Endodermal cell (in vitro differentiated cells): ENCODE results near the gene ADORA3. TPM values are rescaled to one million over a fixed set of nuclear protein-coding genes. Genes with fewer than 3 reads are reported as not detected.

Source experiments
- DNase-seq: peaks from one replicate; pipeline ENCODE4 v3.0.0-alpha.2; 2017
- H3K27ac ChIP-seq: 2 replicates; pipeline ENCODE4 v1.5.1; 2013; ENCODE audit warnings: mild to moderate bottlenecking, low read depth, low read length, moderate library complexity
- H3K27me3 ChIP-seq: 2 replicates; pipeline ENCODE4 v1.6.1; 2013; ENCODE audit warnings: mild to moderate bottlenecking, low read length, moderate library complexity; ENCODE audit not compliant: insufficient read depth, control insufficient read depth, poor library complexity, severe bottlenecking
- H3K36me3 ChIP-seq: 2 replicates; pipeline ENCODE4 v1.7.0; 2013; ENCODE audit warnings: mild to moderate bottlenecking, low read length, moderate library complexity; ENCODE audit not compliant: control insufficient read depth, insufficient read depth
- H3K4me1 ChIP-seq: one replicate; pipeline ENCODE4 v1.7.0; 2013; ENCODE audit warnings: low read length; ENCODE audit not compliant: control insufficient read depth, insufficient read depth
- H3K4me3 ChIP-seq: 2 replicates; pipeline ENCODE4 v1.5.1; 2013; ENCODE audit warnings: mild to moderate bottlenecking, low read length, moderate library complexity
- H3K9ac ChIP-seq: 2 replicates; pipeline ENCODE4 v1.6.1; 2013; ENCODE audit warnings: mild to moderate bottlenecking, low read length, moderate library complexity; ENCODE audit not compliant: poor library complexity, severe bottlenecking; ENCODE audit errors: extremely low read depth
- H3K9me3 ChIP-seq: 2 replicates; pipeline ENCODE4 v1.6.1; 2013; ENCODE audit warnings: mild to moderate bottlenecking, low read length, moderate library complexity; ENCODE audit not compliant: control insufficient read depth
- H3K27ac Mint-ChIP-seq: 2 replicates; pipeline ENCODE4 v1.8.0; 2020; ENCODE audit warnings: mixed read lengths
- H3K27me3 Mint-ChIP-seq: 2 replicates; pipeline ENCODE4 v1.8.0; 2021; ENCODE audit warnings: mild to moderate bottlenecking, mixed read lengths; ENCODE audit not compliant: insufficient read depth
- H3K36me3 Mint-ChIP-seq: 2 replicates; pipeline ENCODE4 v1.8.0; 2020; ENCODE audit warnings: low read depth, mixed read lengths
- H3K4me1 Mint-ChIP-seq: 2 replicates; pipeline ENCODE4 v1.8.0; 2020; ENCODE audit warnings: mixed read lengths
- H3K4me3 Mint-ChIP-seq: 2 replicates; pipeline ENCODE4 v1.8.0; 2020; ENCODE audit warnings: mild to moderate bottlenecking, moderate library complexity, mixed read lengths
- H3K9me3 Mint-ChIP-seq: 2 replicates; pipeline ENCODE4 v1.8.0; 2020; ENCODE audit warnings: mild to moderate bottlenecking, mixed read lengths
- CTCF ChIP-seq: fragments of 200-600 bp; sonication (generic); conservative IDR thresholded peaks from 2 replicates; pipeline ENCODE4 v1.5.0; 2021; ENCODE audit warnings: antibody characterized with exemption, mild to moderate bottlenecking
- WGBS, 2 experiments: methylation state at CpG; one replicate each; pipeline versions ENCODE4 v1.1.5 to v1.1.7; 2013; ENCODE audit warnings: missing lambda C conversion rate in 2 of 2, mixed read lengths in 1 of 2; ENCODE audit not compliant: insufficient coverage in 1 of 2, insufficient read length in 1 of 2; 5-methylcytosine and 5-hydroxymethylcytosine counted together
- total RNA-seq, 2 donors: library from RNA; stranded (reverse); fragmentation: NEBNext Ultra II Directional in 1 of 2; extraction: Animal tissue kit (Norgen Biotek cat#: 25700) in 1 of 2; gene quantifications; 2 replicates in 1 of 2; 3 replicates in 1 of 2; pipeline ENCODE4 v1.2.1, GENCODE V29; 2021

ADORA3 gene
- total RNA-seq, 2 donors from 2014 or later, result not detected

- Mint-ChIP-seq H3K36me3 (no peaks in the 10 kb centered on the region), H3K4me3 (peak overlapping the region; percentile 36), H3K4me1 (peaks cover 8% of the 10 kb centered on the region), H3K27me3 (peaks cover 29% of the 10 kb centered on the region), H3K27ac (no peak overlapping the region), H3K9me3 (no peaks in the 10 kb centered on the region)
- DNase-seq, result peak; percentile 79
- Histone ChIP-seq H3K4me3 (no peak overlapping the region), H3K36me3 (no peaks in the 10 kb centered on the region), H3K4me1 (peaks cover 3% of the 10 kb centered on the region), H3K27ac (no peak overlapping the region), H3K27me3 (peaks cover 7% of the 10 kb centered on the region), H3K9ac (no peak overlapping the region), H3K9me3 (no peaks in the 10 kb centered on the region)
- peak; percentile 68 for TF ChIP-seq CTCF
- WGBS, 2 experiments, result 86 to 88% methylated on average over 7 to 13 of the region's 13 CpGs
Observed at GRCh38 chr1:111516005-111516535, 12.6 kb upstream of the ADORA3 start.

- Histone ChIP-seq H3K9ac (no peak overlapping the region), H3K27me3 (peaks cover 7% of the 10 kb centered on the region), H3K27ac (no peak overlapping the region), H3K36me3 (no peaks in the 10 kb centered on the region), H3K9me3 (no peaks in the 10 kb centered on the region), H3K4me3 (no peak overlapping the region), H3K4me1 (peaks cover 3% of the 10 kb centered on the region)
- no peak for TF ChIP-seq CTCF
- H3K9me3 Mint-ChIP-seq, result no peaks in the 10 kb centered on the region
- peaks cover 29% of the 10 kb centered on the region for H3K27me3 Mint-ChIP-seq
- peak overlapping the region; percentile 36 for H3K4me3 Mint-ChIP-seq
- 95 to 100% methylated on average over 21 to 40 of the region's 40 CpGs for WGBS, 2 experiments
- no peak overlapping the region for H3K27ac Mint-ChIP-seq
- H3K36me3 Mint-ChIP-seq, result no peaks in the 10 kb centered on the region
- peaks cover 8% of the 10 kb centered on the region for H3K4me1 Mint-ChIP-seq
- DNase-seq, result no peak
Observed at GRCh38 chr1:111515291-111516004, 12.0 kb upstream of the ADORA3 start.

GRCh38 chr1:111513410-111514020 is 10.1 kb upstream of the ADORA3 start:
- no peak for DNase-seq
- Mint-ChIP-seq H3K36me3 (no peaks in the 10 kb centered on the region), H3K9me3 (no peaks in the 10 kb centered on the region), H3K4me3 (no peak overlapping the region), H3K27me3 (peaks cover 27% of the 10 kb centered on the region), H3K4me1 (peaks cover 10% of the 10 kb centered on the region), H3K27ac (no peak overlapping the region)
- H3K36me3 ChIP-seq, result no peaks in the 10 kb centered on the region
- no peak overlapping the region for H3K9ac ChIP-seq
- peaks cover 7% of the 10 kb centered on the region for H3K27me3 ChIP-seq
- no peaks in the 10 kb centered on the region for H3K9me3 ChIP-seq
- WGBS, 2 experiments, result 80 to 91% methylated on average over 5 to 8 of the region's 8 CpGs
- H3K27ac ChIP-seq, result no peak overlapping the region
- TF ChIP-seq CTCF, result no peak
- H3K4me3 ChIP-seq, result no peak overlapping the region
- H3K4me1 ChIP-seq, result peaks cover 4% of the 10 kb centered on the region
